ENCODE measurements around the gene KCNE1. TPM values are rescaled to one million over a fixed set of nuclear protein-coding genes. Genes with fewer than 3 reads are reported as not detected.

The KCNE1 gene
- polyA plus RNA-seq, 2 of the 4 experiments (the other 2 are of a cell fraction) = 0.17 TPM; not detected in 1

GRCh38 chr21:34519694-34520093 lies 7.7 kb upstream of the KCNE1 start (continued):
- TF ChIP-seq CHD4 (IDR thresholded peaks at IDR 0.05; ENCODE audit: borderline replicate concordance) = no peak
- TF ChIP-seq EHF (CRISPR knock-in tag; IDR thresholded peaks at IDR 0.05) = no peak
- no peak for TF ChIP-seq SREBF2 (IDR thresholded peaks at IDR 0.05)

- FAIRE-seq (no peak), ATAC-seq (no peak), DNase-seq (ENCODE audit: low read depth in 1 of 2, low spot score in 1 of 2) (no peak)
- Histone ChIP-seq H3K27ac (no peak overlapping the region), H3K4me3 (no peak overlapping the region), H3K4me1 (peaks cover 19% of the 10 kb centered on the region), H3K9me3 (no peaks in the 10 kb centered on the region), H3K4me2 (no peak overlapping the region)
- WGBS (ENCODE audit: missing lambda C conversion rate) = 72% methylated on average over 4 of the region's 4 CpGs
- ChIA-PET CTCF (interaction anchor here (0.8 to 2.2 kb wide), 2 partner anchors 8 to 84 kb away, joined by 4 to 6 read pairs; no protein-coding TSS in a partner anchor), POLR2A (no interaction called here)
- TF ChIP-seq JUN (IDR thresholded peaks at IDR 0.05) (no peak), RNF2 (IDR thresholded peaks at IDR 0.05; ENCODE audit: borderline replicate concordance, low read depth) (no peak), HDAC2 (IDR thresholded peaks at IDR 0.05) (no peak), ZFP36 (IDR thresholded peaks at IDR 0.05; ENCODE audit: borderline replicate concordance, partially characterized antibody) (no peak), BHLHE40 (IDR thresholded peaks at IDR 0.05; ENCODE audit: low read depth, low read length) (no peak), HMGXB4 (CRISPR knock-in tag; IDR thresholded peaks at IDR 0.05; ENCODE audit: borderline replicate concordance) (no peak), HES2 (IDR thresholded peaks at IDR 0.05) (no peak), NPAS2 (CRISPR knock-in tag; IDR thresholded peaks at IDR 0.05; ENCODE audit: borderline replicate concordance) (no peak), HOXB5 (CRISPR knock-in tag; IDR thresholded peaks at IDR 0.05) (no peak), RCOR1 (IDR thresholded peaks at IDR 0.05; ENCODE audit: low read depth, low read length) (no peak), MAFK (IDR thresholded peaks at IDR 0.05; ENCODE audit: partially characterized antibody) (no peak), ZNF302 (CRISPR knock-in tag; IDR thresholded peaks at IDR 0.05) (no peak), POLR2A (IDR thresholded peaks at IDR 0.05; ENCODE audit: low read length) (no peak), NR3C1 (IDR thresholded peaks at IDR 0.05) (no peak), FOSL2 (IDR thresholded peaks at IDR 0.05) (no peak), FOSL2 (CRISPR knock-in tag; IDR thresholded peaks at IDR 0.05) (no peak), RAD21 (conservative IDR thresholded peaks at IDR 0.05 in 1 of 2, IDR thresholded peaks at IDR 0.05 in 1 of 2) (no peak), ESRRA (IDR thresholded peaks at IDR 0.05; ENCODE audit: borderline replicate concordance, low read length) (no peak)
- TF ChIP-seq, protein P1, sequence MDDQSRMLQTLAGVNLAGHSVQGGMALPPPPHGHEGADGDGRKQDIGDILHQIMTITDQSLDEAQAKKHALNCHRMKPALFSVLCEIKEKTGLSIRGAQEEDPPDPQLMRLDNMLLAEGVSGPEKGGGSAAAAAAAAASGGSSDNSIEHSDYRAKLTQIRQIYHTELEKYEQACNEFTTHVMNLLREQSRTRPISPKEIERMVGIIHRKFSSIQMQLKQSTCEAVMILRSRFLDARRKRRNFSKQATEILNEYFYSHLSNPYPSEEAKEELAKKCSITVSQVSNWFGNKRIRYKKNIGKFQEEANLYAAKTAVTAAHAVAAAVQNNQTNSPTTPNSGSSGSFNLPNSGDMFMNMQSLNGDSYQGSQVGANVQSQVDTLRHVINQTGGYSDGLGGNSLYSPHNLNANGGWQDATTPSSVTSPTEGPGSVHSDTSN (IDR thresholded peaks at IDR 0.05) = no peak
- TF ChIP-seq, protein P2, sequence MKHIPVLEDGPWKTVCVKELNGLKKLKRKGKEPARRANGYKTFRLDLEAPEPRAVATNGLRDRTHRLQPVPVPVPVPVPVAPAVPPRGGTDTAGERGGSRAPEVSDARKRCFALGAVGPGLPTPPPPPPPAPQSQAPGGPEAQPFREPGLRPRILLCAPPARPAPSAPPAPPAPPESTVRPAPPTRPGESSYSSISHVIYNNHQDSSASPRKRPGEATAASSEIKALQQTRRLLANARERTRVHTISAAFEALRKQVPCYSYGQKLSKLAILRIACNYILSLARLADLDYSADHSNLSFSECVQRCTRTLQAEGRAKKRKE (CRISPR knock-in tag; IDR thresholded peaks at IDR 0.05; ENCODE audit: low read depth) = no peak
These were observed 7.0 kb upstream of the KCNE1 start for GRCh38 chr21:34519016-34519415.

- DNase-seq (ENCODE audit: low read depth in 1 of 2, low spot score in 1 of 2) (no peak), ATAC-seq (no peak), FAIRE-seq (no peak)
- H3K27ac ChIP-seq = no peak overlapping the region
- H3K9me3 ChIP-seq = no peaks in the 10 kb centered on the region
- H3K4me1 ChIP-seq = peaks cover 12% of the 10 kb centered on the region
- no peak overlapping the region for H3K4me2 ChIP-seq
- H3K4me3 ChIP-seq = no peak overlapping the region
- POLR2A ChIA-PET = interaction anchor here (1.2 kb wide), 1 partner anchor 8 kb away, joined by 6 read pairs; no protein-coding TSS in a partner anchor
- CTCF ChIA-PET = interaction anchor here (1.0 kb wide), 1 partner anchor 26 kb away, joined by 3 read pairs; no protein-coding TSS in a partner anchor
- WGBS (ENCODE audit: missing lambda C conversion rate) = 99% methylated on average over 5 of the region's 5 CpGs
- TF ChIP-seq CEBPB (IDR thresholded peaks at IDR 0.05) (no peak), SREBF2 (IDR thresholded peaks at IDR 0.05) (no peak), CBX2 (IDR thresholded peaks at IDR 0.05; ENCODE audit: borderline replicate concordance, low read depth) (no peak), RCOR1 (IDR thresholded peaks at IDR 0.05; ENCODE audit: low read depth, low read length) (no peak), HDAC2 (IDR thresholded peaks at IDR 0.05) (no peak), CBX8 (IDR thresholded peaks at IDR 0.05) (no peak), HEYL (CRISPR knock-in tag; IDR thresholded peaks at IDR 0.05) (no peak), NR3C1 (IDR thresholded peaks at IDR 0.05) (no peak), MAFK (IDR thresholded peaks at IDR 0.05; ENCODE audit: partially characterized antibody) (no peak), JUN (IDR thresholded peaks at IDR 0.05) (no peak), CHD2 (IDR thresholded peaks at IDR 0.05; ENCODE audit: low read length, partially characterized antibody) (no peak), BCL3 (IDR thresholded peaks at IDR 0.05) (no peak), FOSL2 (IDR thresholded peaks at IDR 0.05) (no peak), FOSL2 (CRISPR knock-in tag; IDR thresholded peaks at IDR 0.05) (no peak)
- TF ChIP-seq, protein P1 (IDR thresholded peaks at IDR 0.05) = no peak
- TF ChIP-seq, protein P3, sequence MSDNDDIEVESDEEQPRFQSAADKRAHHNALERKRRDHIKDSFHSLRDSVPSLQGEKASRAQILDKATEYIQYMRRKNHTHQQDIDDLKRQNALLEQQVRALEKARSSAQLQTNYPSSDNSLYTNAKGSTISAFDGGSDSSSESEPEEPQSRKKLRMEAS (IDR thresholded peaks at IDR 0.05) = no peak
These were observed 6.3 kb upstream of the KCNE1 start for GRCh38 chr21:34518301-34518700.

Data from A549 (cell line).